Esophagus muscularis mucosa (tissue), 3 donors: ENCODE results near the gene EDARADD.

Experiments
- CTCF ChIP-seq, 3 experiments: fragments of 200-600 bp in 2 of 3; fragments of 450-650 bp in 1 of 3; sonication (generic) in 2 of 3; IDR thresholded peaks; one replicate each; pipeline ENCODE4 v1.5.1; 2017 to 2019; ENCODE audit warnings: antibody characterized with exemption in 3 of 3, mild to moderate bottlenecking in 2 of 3, moderate library complexity in 1 of 3
- POLR2A ChIP-seq: fragments of 450-650 bp; IDR thresholded peaks from one replicate; pipeline ENCODE4 v1.6.1; 2017; ENCODE audit warnings: antibody characterized with exemption, moderate library complexity, mild to moderate bottlenecking, low read depth

GRCh38 chr1:236451796-236452373 is 57.8 kb downstream of the EDARADD start:
- peak in 2 of 3 experiments; percentile 7 to 21 for TF ChIP-seq CTCF (IDR thresholded peaks at IDR 0.05)
- TF ChIP-seq POLR2A: no peak
